ENCODE measurements around the gene ZNF484.

GRCh38 chr9:92887880-92888338 lies 10.1 kb upstream of the ZNF484 start:
- TF ChIP-seq, protein P1, sequence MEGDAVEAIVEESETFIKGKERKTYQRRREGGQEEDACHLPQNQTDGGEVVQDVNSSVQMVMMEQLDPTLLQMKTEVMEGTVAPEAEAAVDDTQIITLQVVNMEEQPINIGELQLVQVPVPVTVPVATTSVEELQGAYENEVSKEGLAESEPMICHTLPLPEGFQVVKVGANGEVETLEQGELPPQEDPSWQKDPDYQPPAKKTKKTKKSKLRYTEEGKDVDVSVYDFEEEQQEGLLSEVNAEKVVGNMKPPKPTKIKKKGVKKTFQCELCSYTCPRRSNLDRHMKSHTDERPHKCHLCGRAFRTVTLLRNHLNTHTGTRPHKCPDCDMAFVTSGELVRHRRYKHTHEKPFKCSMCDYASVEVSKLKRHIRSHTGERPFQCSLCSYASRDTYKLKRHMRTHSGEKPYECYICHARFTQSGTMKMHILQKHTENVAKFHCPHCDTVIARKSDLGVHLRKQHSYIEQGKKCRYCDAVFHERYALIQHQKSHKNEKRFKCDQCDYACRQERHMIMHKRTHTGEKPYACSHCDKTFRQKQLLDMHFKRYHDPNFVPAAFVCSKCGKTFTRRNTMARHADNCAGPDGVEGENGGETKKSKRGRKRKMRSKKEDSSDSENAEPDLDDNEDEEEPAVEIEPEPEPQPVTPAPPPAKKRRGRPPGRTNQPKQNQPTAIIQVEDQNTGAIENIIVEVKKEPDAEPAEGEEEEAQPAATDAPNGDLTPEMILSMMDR (IDR thresholded peaks at IDR 0.05), result no peak
- TF ChIP-seq POLR2A (IDR thresholded peaks at IDR 0.05), result no peak

All from breast epithelium (tissue), 3 donors.